AG10803 (cell line): Measurements from ENCODE around the gene ZBTB7A.
"Not testable (repeated sequence)": the region's sequence is repeated elsewhere in the genome, so short reads cannot be mapped to it uniquely, and the experiment has no call there.

ENCODE experiments used
- DNase-seq: peaks from one replicate; pipeline ENCODE4 v3.0.0; 2010; ENCODE audit warnings: low read depth
- H3K4me3 ChIP-seq: 2 replicates; pipeline ENCODE4 v1.5.1; 2011; ENCODE audit warnings: mild to moderate bottlenecking, low read length, control low read depth
- CTCF ChIP-seq: conservative IDR thresholded peaks from 2 replicates; pipeline ENCODE4 v1.5.1; 2011; ENCODE audit warnings: mild to moderate bottlenecking, low read length, control low read depth, inconsistent platforms

ZBTB7A gene

DNA sequence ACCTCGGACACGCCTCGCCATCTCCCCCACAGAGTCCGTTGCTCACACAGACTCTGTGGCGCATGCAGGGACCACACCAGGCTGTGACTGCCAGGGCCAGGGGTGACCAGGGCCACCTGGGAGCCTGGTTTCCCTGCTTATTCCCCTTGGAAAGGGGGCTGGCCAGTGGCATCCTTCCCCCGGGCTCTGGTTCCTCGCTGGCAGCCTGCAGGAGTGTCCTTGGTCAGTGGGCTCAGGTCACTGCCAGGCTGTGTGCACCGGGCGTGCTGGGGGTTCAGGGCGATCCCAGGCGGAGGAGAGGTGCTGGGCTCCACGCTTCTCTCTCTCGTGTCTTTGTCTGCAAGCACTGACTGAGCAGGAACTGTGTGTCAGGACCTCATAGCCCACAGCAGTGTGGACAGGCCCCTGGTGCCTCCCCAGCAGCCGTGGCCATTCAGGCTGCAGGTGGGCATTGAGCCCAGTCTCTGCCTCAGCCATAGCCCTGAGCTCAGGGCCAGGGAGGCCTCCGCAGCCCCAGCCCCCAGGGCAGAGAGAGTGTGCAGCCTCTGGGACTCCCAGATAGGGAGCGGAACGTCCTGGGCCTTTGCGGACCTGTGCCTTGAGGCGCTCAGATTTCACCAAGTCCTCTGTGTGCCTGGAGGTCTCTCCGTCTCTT lies 52.7 kb downstream of the ZBTB7A start:
- no peak for DNase-seq
- no peak overlapping the region for H3K4me3 ChIP-seq
- TF ChIP-seq CTCF = no peak

- TF ChIP-seq CTCF = no peak
- no peak for DNase-seq
- no peak overlapping the region for H3K4me3 ChIP-seq
Measured at GRCh38 chr19:4012975-4013634, 53.6 kb downstream of the ZBTB7A start.

DNA sequence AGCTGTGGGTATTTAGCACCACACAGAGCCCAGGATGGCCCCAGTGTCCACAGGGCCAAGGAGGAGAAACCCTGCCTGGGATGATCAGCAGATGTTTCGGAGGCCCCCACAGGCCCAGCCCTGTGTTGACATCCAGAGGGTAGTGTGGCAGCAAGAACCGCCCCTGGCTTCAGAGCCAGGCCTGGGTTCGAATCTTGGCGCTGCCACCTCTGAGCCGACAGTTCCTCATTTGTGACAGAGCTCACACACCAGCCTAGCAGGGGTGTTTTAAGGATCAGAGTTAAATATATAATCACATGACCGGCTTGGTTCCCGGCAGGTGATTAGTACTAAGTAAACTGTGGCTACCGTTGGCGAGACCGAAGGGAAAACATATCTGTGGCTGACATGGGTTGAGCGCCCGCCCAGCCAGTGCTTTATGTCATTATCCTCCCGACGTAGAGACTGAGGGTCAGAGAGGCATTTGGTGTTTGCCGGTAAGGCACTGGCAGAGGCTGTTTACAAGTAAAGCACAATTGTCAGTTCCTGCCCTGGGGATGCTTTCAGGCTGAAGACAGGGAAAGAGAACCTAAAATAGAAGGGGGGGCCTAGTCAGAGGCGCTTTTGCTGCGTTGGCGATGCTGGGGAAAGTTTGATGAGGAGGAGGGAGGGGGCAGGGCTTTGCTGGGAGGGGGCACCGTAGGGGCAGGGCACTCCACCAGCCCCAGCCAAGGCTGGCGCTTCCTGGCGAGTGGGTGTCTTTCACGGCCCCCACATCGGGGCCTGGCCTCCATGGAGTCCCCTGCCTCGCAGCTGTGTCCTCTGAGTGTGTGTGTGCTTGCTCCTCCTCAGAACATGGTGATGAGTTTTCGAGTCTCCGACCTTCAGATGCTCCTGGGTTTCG lies 54.4 kb downstream of the ZBTB7A start:
- DNase-seq = no peak
- H3K4me3 ChIP-seq = no peak overlapping the region
- TF ChIP-seq CTCF = no peak

DNA sequence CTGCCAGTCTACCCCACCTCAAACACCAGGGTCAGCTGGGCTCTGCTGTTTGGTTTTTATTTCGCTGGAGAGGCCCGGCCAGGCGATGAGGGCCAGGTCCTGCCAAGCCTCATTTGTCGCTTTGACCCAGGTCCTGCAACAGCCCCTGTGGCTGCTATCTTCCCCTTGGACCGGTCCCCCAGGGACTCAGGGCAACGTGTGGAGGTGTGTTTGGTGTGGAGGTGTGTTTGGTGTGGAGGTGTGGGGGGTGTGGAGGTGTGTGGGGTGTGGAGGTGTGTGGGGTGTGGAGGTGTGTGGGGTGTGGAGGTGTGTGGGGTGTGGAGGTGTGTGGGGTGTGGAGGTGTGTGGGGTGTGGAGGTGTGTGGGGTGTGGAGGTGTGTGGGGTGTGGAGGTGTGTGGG lies 55.3 kb downstream of the ZBTB7A start:
- DNase-seq, H3K4me3 ChIP-seq: not testable (repeated sequence)

DNA sequence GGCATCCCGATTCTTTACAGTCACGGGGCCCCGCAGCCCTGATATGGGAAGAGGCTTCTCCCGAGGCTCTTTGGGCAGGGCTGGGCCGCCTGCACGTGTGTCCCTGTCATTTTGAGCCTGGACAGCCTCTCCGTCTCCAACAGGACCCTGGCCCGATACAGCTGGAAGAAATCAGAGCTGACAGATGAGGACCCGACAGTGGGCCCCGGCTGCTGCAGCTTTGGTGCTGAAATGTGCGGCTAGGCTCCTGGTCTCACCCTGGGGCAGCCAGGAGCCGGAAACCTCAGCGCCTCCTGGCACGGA lies 55.9 kb downstream of the ZBTB7A start:
- TF ChIP-seq CTCF = no peak
- no peak for DNase-seq
- no peak overlapping the region for H3K4me3 ChIP-seq

GRCh38 chr19:4009990-4010807 lies 56.5 kb downstream of the ZBTB7A start:
- TF ChIP-seq CTCF = no peak
- peak; percentile 15 for DNase-seq
- peak overlapping the region; percentile 22; the same call in 1 of the 2 replicates for H3K4me3 ChIP-seq
